ENCODE measurements around the gene LMCD1.

Gene LMCD1

DNA sequence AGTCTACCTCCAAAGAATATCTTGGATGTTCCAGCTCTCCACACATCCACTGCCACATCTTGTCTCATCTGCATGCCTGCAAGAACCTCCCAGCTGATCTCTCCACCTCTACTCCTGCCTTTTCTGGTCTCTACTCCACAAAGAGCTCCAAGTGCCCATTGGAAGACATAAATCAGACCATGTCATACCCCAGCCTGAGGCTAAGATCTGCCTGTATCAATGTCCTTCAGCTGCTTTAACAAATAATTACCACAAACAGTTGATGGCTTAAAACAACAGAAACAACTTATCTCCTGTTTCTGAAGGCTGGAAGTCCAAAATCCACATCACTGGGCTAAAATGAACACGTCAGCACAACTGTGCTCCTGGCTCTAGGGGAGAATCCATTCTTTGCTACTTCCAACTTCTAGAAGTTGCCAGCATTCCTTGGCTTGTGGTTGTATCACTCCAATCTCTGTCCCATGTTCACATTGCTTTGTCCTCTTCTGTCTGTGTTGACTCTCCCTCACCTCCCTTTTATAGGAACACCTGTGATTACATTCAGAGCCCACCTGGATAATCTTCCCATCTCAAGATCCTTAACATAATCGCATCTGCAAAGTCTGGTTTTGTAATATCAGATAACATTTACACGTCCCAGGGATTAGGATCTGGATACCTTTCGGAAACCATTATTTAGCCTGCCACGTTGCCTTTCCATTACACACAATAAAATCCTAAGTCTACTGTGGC, 17.0 kb upstream of the LMCD1 start:
- no peak for DNase-seq

DNA sequence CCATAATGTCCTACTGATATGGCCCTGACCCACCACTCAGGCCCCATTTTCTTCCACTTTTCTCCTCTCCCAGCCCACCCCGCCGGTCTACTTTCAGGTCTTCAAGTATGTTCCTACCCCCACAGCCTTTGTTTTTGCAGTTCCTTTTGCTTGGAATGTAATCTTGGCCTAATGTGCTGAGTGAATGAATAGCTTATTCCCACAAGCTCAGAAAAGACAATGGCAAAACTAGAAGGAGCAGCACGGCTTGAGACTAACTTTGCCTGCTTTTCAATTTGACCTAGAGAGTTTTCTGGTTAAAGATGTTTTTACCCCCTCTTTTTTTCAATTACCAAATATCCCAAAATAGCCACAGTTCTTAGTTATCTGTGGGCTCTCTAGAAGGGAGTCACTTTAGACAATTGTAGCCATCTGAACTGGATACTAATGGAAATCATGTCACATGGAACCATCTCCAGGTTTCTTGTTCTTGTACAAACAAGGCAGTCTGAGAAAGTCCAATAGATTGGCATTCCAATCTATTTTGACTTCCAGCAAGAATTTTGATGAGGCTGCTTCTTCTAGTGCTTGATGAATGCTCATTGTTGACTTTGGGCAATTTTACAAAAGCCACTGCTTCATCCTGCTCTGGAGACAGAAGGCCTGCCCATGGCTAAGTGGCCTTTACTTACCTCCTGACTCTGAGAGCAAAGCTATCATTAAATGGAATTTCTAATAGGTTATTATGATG, 16.3 kb upstream of the LMCD1 start:
- no peak for DNase-seq

DNA sequence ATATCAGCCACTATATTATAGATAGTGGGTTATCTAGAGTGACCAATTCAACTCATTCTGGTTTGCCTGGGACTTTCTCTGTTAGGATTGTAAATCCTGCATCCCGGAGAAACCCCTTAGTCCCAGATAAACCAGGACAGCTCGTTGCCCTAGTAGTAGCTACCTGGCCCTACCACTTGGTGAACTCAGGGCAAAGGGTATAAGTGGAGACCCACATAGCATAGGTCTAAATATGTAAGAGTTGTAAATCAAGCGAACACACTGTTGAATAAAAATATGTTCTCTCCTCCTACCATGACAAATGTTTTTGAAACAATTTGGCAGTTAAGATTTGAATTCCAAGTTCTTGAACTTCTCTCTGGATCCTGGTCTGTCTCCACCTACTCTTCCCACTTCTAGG, 15.7 kb upstream of the LMCD1 start:
- no peak for DNase-seq

DNA sequence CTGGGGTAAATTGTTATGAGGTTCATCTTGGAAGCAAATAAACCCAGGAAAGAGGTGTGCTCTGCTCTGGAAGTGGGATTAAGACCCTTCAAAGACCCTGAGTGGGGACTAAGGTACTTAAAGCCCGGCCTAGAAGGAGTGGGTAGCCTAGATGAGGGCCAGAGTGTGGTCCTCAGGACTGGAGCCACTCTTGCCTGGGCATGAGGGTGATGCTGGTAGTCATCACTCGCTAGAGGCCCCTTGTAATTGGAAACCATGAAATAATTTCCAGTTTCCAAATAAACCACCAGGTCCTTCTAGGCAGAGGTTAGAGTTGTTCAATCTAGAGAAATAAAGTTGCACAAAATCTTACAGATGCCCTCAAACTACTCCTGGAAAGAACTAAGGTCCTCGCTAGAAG, 15.2 kb upstream of the LMCD1 start:
- no peak for DNase-seq

DNA sequence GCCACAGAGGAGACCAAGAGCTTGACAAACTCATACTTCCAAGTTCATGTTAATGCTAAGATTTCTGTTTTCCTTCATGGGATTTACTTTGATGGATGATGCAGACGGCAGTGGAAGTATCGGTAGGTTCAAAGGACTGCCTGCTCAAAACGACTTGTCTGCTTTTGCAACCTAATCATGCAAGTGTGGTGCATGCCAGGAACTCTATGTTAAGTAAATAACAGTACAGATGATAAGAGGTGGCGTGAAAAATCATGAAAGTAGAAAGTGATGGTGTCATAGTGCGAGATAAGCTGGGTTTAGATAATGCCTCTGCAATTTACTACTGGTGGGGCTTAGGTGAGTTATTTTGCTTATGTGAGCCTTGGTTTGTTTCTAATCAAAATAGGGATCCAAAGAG, 14.7 kb upstream of the LMCD1 start:
- no peak for DNase-seq

DNA sequence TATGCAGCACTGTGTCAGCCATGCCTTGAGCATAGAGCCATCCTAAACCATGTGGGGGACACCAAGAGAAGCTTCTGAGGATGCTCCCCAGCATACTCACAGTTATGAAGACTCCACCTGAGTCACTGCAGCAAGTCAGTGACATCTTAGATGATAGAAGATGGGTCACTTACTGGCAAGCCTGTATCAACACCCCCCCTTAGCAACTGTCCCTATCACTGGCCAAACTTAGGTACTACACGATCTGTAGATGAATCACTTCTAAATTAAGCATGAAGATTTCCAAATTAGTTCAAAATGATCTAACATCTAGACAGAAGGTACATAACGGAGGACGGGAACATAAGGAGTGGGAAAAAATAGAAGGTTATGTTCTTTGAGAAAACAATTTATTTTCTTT, 13.2 kb upstream of the LMCD1 start:
- DNase-seq: no peak

DNA sequence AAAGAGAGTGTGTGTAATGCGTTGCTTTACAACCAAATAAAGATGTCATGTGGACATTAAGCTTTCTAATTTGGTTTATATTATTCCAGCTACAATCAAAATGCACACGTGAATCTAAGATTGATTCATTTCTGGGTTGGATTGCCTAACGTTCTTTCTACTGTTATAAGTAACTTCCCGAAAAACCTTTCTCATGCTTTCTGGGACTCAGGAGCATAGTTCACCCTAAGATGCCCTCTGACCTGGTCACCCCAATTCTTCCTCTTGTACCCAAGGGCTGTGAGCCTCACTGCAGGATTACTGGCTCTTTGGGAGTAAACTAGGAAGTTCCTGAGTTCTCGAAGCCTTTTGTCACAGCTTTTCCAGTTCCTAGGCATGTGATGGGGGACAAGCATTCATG, 12.7 kb upstream of the LMCD1 start:
- DNase-seq: no peak

DNA sequence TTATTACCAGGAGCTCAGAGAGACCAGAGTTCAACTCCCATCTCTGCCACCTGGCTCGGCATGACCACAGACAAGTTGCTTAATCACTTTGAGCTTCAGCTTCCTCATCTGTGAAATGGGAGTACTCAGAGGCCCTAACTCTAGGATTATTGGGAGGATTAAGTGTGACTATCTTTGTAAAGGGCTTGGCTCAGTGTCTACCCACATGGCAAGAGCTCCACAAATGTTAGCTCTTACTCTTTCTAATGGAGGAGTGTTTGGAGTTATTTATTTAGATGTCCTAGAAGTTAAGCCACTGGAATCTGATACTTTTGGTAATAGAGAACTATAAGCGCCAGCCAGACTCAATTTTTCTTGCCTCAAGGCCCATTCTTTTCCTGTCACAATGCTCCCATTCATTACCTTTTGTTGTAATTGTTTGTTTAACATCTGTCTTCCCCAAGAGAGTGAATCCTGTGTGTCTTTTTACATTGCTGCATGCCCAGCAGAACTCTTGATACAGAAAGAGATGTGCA, 12.3 kb upstream of the LMCD1 start:
- no peak for DNase-seq

DNA sequence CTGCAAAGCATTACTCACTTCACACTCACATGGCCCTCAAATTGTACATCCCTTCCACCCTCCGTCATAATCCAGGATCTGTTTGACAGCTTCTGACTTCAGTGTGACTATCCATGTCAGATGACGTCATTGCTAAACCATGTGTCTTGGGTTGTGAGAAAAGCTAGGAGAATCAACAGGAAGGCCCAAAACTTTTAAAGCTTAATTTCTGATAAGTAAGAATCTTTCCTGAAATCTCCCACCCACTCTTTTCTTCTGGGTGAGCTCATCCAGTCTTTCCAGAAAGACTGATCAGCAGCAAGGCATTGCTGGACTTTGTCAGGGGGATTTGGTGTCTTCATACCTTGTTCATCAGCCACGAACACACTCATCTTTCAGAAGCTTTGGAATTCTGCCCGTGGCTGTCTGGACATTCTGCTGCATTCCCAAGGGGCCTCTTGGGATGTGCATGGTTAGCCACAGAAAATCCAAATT, 11.5 kb upstream of the LMCD1 start:
- DNase-seq: no peak

DNA sequence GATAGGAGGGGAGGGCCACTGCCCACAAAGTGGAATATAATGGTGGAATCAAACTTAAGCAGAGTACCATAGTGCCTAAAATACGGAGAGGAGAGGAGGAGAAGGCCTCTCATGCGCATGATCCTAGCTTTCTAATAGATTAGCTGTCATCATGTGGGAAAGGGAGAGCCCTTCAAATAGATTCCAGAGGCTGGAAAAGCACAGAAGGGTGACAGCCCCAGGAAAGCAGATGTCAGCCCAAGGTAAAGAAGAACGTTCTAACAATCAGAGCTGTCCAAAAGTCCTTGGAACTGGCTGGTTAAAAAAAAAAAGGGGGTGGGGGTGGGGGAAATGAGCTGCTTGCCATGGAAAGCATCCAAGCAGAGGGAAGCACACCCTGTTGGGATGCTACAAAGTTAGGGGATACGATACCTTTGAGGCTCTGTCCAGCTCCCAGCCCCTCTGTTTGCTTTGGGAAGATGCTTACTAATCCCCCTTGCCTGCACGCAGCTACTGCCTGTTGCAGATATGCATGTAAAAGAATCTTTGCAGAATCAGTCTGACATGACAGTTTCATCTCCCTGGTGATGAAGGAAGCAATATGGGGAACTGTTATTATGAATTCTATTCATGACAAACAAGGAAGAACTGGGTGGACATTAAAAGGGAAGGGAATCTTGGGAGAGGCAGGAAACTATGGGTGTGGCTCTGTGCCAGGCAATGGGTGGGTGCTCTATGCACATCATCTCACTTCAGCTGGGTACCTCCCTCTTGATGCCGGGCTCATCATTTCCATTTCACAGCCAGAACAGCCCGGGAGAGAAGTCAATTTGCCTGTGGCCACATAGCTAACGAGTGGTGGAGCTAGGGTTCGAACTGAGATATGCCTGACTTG, 10.1 kb upstream of the LMCD1 start:
- no peak for DNase-seq

DNA sequence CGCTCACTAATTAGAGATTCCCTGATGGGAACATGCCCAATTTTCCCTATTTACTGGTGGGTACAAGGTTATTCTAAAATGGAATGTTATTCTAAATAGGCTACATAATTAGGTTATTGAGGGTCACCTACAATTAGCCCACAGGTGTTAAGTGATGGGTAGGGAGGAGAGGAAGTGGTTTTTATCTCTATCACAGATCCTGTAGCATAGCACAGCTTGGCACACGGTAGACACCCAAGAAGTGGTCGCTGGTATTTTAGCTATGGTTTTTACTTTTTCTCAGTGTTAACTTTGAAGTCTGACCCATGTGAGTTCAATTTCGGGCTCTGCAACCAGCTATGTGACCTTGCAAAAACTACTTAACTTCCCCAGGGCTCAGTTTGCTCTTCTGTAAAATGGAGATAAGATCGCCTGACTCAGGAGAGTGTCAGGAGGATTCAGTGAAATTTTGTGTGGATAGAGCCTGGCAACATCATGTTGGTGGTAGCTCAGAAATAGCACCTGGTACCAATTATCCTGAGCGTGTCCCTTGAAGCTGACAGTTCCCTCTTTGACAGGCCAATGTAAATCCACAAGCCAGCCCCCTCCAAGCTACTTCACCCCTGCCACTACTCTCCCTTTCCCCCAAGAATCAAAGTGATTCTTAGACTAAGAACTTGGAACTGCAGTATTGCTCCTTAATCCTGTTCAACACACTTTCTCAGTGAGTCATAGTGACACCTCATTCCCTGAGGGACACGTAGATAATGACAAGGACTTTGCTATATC, 8.7 kb upstream of the LMCD1 start:
- no peak for DNase-seq

DNA sequence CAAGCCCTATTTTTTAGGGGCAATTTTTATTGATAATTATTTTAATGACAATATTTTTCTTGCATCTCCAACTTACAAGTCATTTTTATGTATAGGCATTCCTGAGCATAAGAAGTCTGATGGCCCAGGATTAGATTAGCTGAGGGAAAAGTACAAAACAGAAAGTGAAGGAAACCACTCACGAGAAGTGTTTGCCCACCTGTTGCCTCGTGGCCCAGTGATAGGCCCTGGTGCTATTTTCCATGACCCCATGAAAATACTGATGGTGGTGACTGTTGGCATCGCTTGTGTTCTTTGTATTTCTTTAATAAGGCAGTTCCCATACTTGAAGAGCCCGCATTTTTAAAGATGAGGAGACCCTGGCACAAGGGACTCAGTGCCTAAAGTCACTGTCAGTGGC, 7.9 kb upstream of the LMCD1 start:
- DNase-seq: no peak

DNA sequence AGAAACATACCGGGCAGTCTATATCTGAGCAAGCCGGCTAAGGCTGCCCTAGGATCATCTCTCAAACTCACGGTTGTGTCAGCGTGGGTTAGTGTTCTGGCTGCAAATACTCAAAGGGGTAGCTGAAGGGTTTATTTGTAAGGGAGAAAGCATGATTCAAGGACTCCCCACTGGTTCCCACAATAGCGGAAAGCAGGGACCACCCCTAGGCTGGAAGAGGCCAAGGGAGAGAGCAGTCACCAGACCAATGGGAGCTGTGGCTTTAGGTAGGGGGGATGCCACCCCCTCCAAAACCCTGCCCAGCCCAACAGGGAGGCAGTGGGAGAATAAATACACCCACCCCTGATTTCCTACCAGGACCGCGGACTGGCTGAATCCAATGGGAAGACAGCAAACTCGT, 7.3 kb upstream of the LMCD1 start:
- no peak for DNase-seq

DNA sequence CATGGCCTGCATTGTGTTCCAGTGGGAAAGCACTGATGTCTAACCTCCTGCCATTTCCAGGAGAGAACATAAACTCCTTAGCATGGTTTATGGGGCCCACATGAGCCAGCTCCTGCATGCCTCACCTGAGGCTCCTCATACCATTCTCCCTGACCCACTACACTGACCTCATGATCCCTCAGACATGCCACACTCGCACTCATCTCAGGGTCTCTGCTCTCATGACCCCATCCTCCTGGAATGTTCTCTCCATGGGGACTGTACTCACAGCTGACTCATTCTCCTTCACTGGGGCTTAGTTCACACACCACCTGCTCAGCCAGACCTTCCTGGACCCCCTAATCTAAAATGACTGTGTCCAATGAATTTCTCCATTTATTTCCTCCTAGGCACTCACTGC, 4.0 kb upstream of the LMCD1 start:
- no peak for DNase-seq

DNA sequence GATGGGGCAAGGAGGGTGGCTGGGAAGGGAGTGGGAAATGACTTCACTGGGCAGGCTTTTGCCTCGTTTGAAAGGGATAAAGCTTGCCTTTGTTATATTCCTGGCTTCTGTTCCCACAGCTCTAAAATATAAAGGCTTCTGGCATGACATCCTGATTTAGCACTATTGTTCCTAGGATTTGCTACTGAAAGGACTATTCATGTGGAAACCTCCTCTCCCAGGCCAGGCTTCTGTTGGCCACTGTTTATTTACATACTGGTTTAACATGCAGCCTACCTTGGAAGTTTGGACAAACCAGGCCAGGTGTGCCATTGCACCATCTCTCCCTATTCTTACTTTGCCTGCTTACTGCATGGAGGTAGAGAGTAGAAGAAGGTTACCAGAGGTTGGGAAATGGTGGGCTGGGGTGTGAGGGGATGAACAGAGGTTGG, 2.4 kb upstream of the LMCD1 start:
- no peak for DNase-seq

DNA sequence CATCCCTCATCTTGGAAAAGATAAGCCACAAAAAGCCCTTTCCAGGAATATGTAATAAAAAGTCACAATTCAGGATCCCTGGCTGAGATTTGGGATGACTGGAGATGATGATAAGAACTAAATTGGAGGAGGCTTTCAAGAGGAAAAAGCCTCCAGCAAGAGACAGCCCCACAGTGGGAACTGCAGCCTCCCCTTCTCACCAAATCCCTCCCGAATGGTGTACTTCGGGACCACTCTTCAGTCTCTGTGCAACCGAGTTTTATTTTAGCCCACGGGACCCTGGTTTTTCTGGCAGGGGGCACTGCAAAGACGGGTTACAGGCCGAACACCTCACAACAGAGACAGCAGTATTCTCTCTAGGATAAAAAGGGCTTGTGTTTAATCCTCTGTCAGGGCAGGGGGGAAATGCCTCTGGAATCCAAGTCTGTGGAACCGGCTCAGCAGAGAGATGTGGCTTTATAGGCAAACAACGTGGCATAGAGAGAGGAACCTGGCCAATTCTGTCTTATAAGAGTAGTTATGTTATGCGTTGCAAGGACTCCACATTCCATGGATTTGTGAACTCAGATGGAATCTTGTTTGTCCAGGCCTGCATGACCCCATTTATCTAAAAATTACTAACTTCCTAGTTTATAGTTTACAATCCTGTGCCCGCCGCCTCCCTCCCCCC, 1.2 kb upstream of the LMCD1 start:
- DNase-seq: no peak

DNA sequence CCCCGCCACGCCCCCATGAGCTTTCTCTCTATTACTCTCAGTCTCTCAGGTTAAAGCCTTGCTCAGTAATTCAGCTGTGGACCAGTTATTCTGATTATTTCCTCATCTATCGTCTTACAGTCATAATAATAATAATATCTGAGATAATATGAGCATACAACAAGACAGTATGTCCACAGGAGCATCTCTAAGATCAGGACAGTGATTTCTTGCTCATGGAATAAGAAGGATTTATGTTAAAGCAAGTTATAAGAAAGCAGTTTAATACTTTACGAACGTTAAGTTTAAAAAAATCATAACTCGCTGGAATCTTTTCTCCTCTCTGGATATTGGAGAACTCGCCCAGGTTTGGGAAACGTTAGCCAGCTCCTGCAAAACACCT, 643 bp upstream of the LMCD1 start:
- no peak for DNase-seq

DNA sequence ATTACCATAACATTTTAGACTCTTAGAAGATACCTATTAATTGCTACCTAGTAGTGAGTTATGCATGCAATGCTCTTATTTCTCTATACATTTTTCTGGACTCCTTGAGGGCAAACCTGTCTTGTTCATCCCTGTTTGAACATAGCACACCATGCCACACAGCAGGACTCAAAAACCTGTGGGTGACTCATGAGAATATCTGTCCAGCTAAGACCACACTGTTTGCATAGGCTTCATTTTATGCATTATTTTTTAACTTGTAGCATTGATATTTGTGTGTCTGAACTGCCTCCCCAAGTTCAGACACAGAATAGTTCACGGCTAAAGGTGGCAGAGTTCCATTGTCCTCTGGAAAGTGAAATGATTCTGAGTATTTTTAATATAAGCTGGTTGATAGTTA, 1.8 kb downstream of the LMCD1 start:
- DNase-seq: no peak

DNA sequence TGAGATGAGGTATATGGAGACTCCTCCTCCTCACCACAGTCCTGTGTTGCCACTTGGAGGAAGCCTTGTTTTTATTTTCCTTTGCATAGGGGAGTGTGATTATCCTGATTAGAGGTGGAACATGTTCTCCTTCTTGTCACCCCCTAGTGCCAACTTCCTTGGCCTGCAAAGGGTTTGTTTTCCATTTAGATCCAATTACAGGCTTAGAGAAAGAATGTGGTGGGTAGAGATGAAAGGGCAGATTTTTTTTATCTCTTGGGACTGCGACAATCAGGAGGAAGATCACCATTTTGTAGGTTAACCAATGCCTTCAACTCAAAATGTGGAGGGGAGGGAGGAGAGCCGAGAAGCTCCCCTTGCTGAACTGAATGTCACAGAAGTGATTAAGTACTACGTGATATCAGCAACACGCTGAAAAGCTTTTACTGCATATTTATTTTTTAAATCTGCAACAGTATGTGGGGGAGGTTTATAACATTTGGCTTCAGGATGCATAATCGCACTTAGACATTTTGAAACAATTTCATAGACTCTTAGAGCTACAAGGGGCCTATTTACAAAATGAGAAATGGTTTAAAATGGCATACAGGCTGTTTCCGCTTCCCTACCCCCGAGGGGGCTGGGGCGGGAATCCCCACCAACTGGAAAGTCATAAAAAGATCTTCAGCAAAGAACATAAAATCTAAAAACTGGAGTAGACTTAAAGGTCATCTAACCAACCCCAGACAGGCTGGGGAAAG, 2.4 kb downstream of the LMCD1 start:
- peak; percentile 32 for DNase-seq

DNA sequence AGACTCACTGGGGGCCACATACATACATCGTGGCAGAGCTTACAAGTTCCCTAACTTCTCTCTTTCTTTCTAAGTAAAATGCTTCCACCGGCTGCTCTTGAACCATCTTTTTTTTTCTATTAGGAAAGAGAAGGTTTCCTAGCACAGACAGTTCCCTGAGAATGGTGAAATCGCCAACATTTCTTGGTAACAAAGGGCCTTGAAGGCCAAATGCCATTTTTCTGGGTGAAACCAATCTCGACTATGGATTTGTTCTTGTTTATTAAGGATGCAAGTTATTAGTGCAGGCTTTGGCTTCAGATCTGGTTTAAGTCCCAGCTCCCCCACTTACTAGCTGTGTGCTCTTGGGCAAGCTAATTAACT, 3.0 kb downstream of the LMCD1 start:
- DNase-seq: no peak

DNA sequence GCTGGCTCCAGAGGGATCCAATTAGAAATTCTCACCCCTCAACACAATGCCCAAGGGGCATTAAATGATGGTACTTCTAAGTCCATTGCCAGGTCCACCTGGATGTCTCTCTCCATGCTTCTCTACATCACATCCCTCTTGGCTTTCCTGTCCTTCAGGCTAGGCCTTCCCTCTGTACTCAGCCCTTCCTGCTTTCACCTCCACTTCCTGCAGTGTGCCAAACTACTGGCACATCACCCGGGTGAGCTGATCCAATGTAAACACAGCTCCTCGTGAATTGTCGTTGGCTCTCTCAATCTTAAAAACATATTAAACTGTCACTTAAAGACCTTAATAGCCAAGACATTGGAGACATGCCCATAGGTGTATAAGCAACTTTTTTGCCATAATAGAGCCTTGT, 4.0 kb downstream of the LMCD1 start:
- no peak for DNase-seq
